Measurements from ENCODE around the gene ALKBH6. TPM values are rescaled to one million over a fixed set of nuclear protein-coding genes. Genes with fewer than 3 reads are reported as not detected.

Gene ALKBH6
- total and polyA plus RNA-seq, 2 of the 13 experiments (the other 11 are each of a cell fraction or from before 2014, with no cell fraction given): 13.7 to 18.1 TPM

DNA sequence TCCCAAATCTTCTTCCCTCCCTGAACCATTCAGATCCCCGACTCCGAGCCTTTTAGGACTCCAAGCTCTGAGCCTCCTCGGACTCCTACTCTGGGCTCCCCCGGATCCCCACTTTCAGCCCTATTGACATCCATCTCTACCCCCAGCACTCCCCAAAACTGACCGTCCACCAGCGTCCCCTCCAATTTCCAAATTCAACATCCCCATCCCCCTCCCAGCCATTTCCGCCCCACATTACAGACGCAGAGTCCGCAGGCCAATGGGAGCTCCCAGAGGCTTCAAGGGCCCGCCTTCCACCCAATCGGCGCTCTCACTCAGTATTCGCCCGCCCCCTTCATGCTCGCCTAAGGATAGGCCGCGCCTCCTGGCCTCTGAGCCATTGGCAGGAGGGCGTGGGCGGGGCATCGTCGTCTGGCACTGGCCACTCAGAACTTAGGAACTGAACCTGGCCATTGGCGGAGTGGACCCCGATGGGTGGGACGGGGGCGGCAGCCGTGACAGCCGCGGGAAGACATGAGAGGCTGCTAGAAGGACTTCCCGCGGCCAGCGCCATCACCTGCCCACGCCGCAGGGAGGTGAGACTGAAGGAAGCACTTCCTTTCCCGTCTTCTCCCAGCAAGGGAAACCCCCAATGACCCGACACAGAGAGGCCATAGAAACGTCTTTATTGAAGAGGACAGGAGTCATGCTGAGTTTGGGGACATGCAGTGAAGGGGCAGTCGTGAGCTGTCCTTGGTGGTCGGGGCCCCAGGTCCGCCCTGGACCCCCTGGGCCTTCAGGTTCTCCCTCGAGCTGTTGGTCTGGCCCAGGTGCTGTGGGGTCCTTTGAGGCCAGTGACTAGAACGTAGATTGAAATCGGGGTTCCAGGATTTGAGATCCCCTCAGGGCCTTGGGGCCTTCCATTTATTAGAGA is at the start of gene ALKBH6 (continued):
- TF ChIP-seq SRSF1 (optimal IDR thresholded peaks at IDR 0.05; ENCODE audit: low read depth, low read length): peak; percentile 50
- TF ChIP-seq IRF2 (CRISPR knock-in tag; IDR thresholded peaks at IDR 0.05): 0 out of 2 replicates have a peak, but pooled peaks have one; percentile 22
- TF ChIP-seq, protein P1, sequence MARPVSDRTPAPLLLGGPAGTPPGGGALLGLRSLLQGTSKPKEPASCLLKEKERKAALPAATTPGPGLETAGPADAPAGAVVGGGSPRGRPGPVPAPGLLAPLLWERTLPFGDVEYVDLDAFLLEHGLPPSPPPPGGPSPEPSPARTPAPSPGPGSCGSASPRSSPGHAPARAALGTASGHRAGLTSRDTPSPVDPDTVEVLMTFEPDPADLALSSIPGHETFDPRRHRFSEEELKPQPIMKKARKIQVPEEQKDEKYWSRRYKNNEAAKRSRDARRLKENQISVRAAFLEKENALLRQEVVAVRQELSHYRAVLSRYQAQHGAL (CRISPR knock-in tag; IDR thresholded peaks at IDR 0.05; ENCODE audit: not compliant biosample characterization): no peak
- TF ChIP-seq, protein P2, sequence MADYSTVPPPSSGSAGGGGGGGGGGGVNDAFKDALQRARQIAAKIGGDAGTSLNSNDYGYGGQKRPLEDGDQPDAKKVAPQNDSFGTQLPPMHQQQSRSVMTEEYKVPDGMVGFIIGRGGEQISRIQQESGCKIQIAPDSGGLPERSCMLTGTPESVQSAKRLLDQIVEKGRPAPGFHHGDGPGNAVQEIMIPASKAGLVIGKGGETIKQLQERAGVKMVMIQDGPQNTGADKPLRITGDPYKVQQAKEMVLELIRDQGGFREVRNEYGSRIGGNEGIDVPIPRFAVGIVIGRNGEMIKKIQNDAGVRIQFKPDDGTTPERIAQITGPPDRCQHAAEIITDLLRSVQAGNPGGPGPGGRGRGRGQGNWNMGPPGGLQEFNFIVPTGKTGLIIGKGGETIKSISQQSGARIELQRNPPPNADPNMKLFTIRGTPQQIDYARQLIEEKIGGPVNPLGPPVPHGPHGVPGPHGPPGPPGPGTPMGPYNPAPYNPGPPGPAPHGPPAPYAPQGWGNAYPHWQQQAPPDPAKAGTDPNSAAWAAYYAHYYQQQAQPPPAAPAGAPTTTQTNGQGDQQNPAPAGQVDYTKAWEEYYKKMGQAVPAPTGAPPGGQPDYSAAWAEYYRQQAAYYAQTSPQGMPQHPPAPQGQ (CRISPR knock-in tag; IDR thresholded peaks at IDR 0.05; ENCODE audit: borderline replicate concordance): no peak
- TF ChIP-seq POLR2G (IDR thresholded peaks at IDR 0.05; ENCODE audit: low read depth, low read length): peak; percentile 67; the same call in 1 of the 2 replicates
- TF ChIP-seq ZNF281 (CRISPR knock-in tag; IDR thresholded peaks at IDR 0.05; ENCODE audit: borderline replicate concordance): peak; percentile 81; the same call in 1 of the 2 replicates
- TF ChIP-seq DR1 (CRISPR knock-in tag; IDR thresholded peaks at IDR 0.05): peak; percentile 46; the same call in 1 of the 2 replicates
- TF ChIP-seq GABPA (IDR thresholded peaks at IDR 0.05; ENCODE audit: low read depth, low read length): peak; percentile 42; the same call in 1 of the 2 replicates
- TF ChIP-seq GABPA (CRISPR knock-in tag; IDR thresholded peaks at IDR 0.05; ENCODE audit: low read depth): peak; percentile 66
- peak; percentile 98 for TF ChIP-seq SP4 (CRISPR knock-in tag; IDR thresholded peaks at IDR 0.05)
- TF ChIP-seq, protein P3, sequence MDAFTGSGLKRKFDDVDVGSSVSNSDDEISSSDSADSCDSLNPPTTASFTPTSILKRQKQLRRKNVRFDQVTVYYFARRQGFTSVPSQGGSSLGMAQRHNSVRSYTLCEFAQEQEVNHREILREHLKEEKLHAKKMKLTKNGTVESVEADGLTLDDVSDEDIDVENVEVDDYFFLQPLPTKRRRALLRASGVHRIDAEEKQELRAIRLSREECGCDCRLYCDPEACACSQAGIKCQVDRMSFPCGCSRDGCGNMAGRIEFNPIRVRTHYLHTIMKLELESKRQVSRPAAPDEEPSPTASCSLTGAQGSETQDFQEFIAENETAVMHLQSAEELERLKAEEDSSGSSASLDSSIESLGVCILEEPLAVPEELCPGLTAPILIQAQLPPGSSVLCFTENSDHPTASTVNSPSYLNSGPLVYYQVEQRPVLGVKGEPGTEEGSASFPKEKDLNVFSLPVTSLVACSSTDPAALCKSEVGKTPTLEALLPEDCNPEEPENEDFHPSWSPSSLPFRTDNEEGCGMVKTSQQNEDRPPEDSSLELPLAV (CRISPR knock-in tag; conservative IDR thresholded peaks at IDR 0.05; ENCODE audit: low read depth): no peak
- TF ChIP-seq, protein P4, sequence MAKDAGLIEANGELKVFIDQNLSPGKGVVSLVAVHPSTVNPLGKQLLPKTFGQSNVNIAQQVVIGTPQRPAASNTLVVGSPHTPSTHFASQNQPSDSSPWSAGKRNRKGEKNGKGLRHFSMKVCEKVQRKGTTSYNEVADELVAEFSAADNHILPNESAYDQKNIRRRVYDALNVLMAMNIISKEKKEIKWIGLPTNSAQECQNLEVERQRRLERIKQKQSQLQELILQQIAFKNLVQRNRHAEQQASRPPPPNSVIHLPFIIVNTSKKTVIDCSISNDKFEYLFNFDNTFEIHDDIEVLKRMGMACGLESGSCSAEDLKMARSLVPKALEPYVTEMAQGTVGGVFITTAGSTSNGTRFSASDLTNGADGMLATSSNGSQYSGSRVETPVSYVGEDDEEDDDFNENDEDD (CRISPR knock-in tag; IDR thresholded peaks at IDR 0.05; ENCODE audit: borderline replicate concordance): peak; percentile 88; the same call in 1 of the 2 replicates
- TF ChIP-seq, protein P5, sequence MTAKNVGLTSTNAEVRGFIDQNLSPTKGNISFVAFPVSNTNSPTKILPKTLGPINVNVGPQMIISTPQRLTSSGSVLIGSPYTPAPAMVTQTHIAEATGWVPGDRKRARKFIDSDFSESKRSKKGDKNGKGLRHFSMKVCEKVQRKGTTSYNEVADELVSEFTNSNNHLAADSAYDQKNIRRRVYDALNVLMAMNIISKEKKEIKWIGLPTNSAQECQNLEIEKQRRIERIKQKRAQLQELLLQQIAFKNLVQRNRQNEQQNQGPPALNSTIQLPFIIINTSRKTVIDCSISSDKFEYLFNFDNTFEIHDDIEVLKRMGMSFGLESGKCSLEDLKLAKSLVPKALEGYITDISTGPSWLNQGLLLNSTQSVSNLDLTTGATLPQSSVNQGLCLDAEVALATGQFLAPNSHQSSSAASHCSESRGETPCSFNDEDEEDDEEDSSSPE (CRISPR knock-in tag; IDR thresholded peaks at IDR 0.05): peak; percentile 95
- TF ChIP-seq SP2 (CRISPR knock-in tag; IDR thresholded peaks at IDR 0.05): peak; percentile 95
- TF ChIP-seq EP300 (IDR thresholded peaks at IDR 0.05; ENCODE audit: low read depth in 2 of 2, low read length in 2 of 2): no peak
- TF ChIP-seq EP300 (CRISPR knock-in tag; IDR thresholded peaks at IDR 0.05; ENCODE audit: borderline replicate concordance): peak; percentile 18; the same call in 1 of the 2 replicates
- 0 out of 2 replicates have a peak, but pooled peaks have one; percentile 49 for TF ChIP-seq KMT2B (CRISPR knock-in tag; IDR thresholded peaks at IDR 0.05)

All from HepG2 (cell line).